H9 (cell line): ENCODE results near the gene ARHGEF33. TPM values are rescaled to one million over a fixed set of nuclear protein-coding genes. Genes with fewer than 3 reads are reported as not detected.

ENCODE experiments used
- DNase-seq: peaks from one replicate; pipeline ENCODE4 v3.0.0-alpha.2; 2017
- H2AFZ ChIP-seq: one replicate; pipeline ENCODE4 v1.6.1; 2013; ENCODE audit warnings: mild to moderate bottlenecking, low read length, control low read depth, moderate library complexity
- H2AK5ac ChIP-seq: 2 replicates; pipeline ENCODE4 v1.6.1; 2013; ENCODE audit warnings: low read length, control low read depth, mixed read lengths; ENCODE audit not compliant: insufficient read length
- H2BK120ac ChIP-seq: one replicate; pipeline ENCODE4 v1.6.1; 2013; ENCODE audit warnings: low read depth, mild to moderate bottlenecking, low read length, control low read depth, inconsistent platforms; ENCODE audit not compliant: poor library complexity, severe bottlenecking
- H2BK12ac ChIP-seq: 2 replicates; pipeline ENCODE4 v1.6.1; 2013; ENCODE audit warnings: low read length, control low read depth, mixed read lengths, low read depth; ENCODE audit not compliant: insufficient read length
- H2BK15ac ChIP-seq: 2 replicates; pipeline ENCODE4 v1.6.1; 2013; ENCODE audit warnings: low read depth, low read length, control low read depth
- H2BK20ac ChIP-seq: one replicate; pipeline ENCODE4 v1.6.1; 2013; ENCODE audit warnings: low read depth, mild to moderate bottlenecking, low read length, control low read depth, inconsistent platforms; ENCODE audit not compliant: poor library complexity, severe bottlenecking
- H2BK5ac ChIP-seq: 2 replicates; pipeline ENCODE4 v1.6.1; 2013; ENCODE audit warnings: low read length, control low read depth, mixed read lengths; ENCODE audit not compliant: insufficient read length
- H3K14ac ChIP-seq: 2 replicates; pipeline ENCODE4 v1.6.1; 2013; ENCODE audit warnings: low read length, control low read depth; ENCODE audit not compliant: insufficient read depth
- H3K18ac ChIP-seq: 2 replicates; pipeline ENCODE4 v1.6.1; 2013; ENCODE audit warnings: low read depth, mild to moderate bottlenecking, mixed read lengths, low read length, control low read depth; ENCODE audit not compliant: insufficient read length
- H3K23ac ChIP-seq: 2 replicates; pipeline ENCODE4 v1.6.1; 2013; ENCODE audit warnings: low read length, control low read depth, mixed read lengths, low read depth; ENCODE audit not compliant: insufficient read length
- H3K23me2 ChIP-seq: 2 replicates; pipeline ENCODE4 v1.6.1; 2013; ENCODE audit warnings: low read depth, mild to moderate bottlenecking, mixed read lengths, low read length, control low read depth; ENCODE audit not compliant: insufficient read length, poor library complexity, severe bottlenecking
- H3K27ac ChIP-seq: 2 replicates; pipeline ENCODE4 v1.5.1; 2013; ENCODE audit warnings: low read length, control low read depth, mixed read lengths, low read depth; ENCODE audit not compliant: insufficient read length
- H3K27me3 ChIP-seq: 2 replicates; pipeline ENCODE4 v1.6.1; 2013; ENCODE audit warnings: low read length, control low read depth, inconsistent platforms; ENCODE audit not compliant: insufficient read depth
- H3K4ac ChIP-seq: 2 replicates; pipeline ENCODE4 v1.6.1; 2013; ENCODE audit warnings: low read depth, mild to moderate bottlenecking, control low read depth, inconsistent platforms, low read length, moderate library complexity
- H3K4me1 ChIP-seq: 2 replicates; pipeline ENCODE4 v1.6.1; 2013; ENCODE audit warnings: low read length, control low read depth, inconsistent platforms; ENCODE audit not compliant: insufficient read depth
- H3K4me2 ChIP-seq: 2 replicates; pipeline ENCODE4 v1.6.1; 2013; ENCODE audit warnings: low read length, control low read depth, mixed read lengths; ENCODE audit not compliant: insufficient read length, insufficient read depth
- H3K56ac ChIP-seq: 2 replicates; pipeline ENCODE4 v1.6.1; 2013; ENCODE audit warnings: low read depth, mild to moderate bottlenecking, mixed read lengths, low read length, control low read depth; ENCODE audit not compliant: insufficient read length
- H3K79me1 ChIP-seq: 2 replicates; pipeline ENCODE4 v1.6.1; 2013; ENCODE audit warnings: low read depth, mild to moderate bottlenecking, moderate library complexity, low read length, control low read depth, inconsistent platforms; ENCODE audit not compliant: insufficient read depth, poor library complexity, severe bottlenecking
- H3K79me2 ChIP-seq: 2 replicates; pipeline ENCODE4 v1.6.1; 2013; ENCODE audit warnings: low read length, control low read depth, inconsistent platforms; ENCODE audit not compliant: insufficient read depth
- H3K9ac ChIP-seq: 2 replicates; pipeline ENCODE4 v1.6.1; 2013; ENCODE audit warnings: low read length, control low read depth, mixed read lengths; ENCODE audit not compliant: insufficient read length; ENCODE audit errors: extremely low read depth
- H3K9me3 ChIP-seq: one replicate; pipeline ENCODE4 v1.6.1; 2013; ENCODE audit warnings: low read depth, low read length, inconsistent platforms; ENCODE audit not compliant: control insufficient read depth
- H3T11ph ChIP-seq: one replicate; pipeline ENCODE4 v1.6.1; 2013; ENCODE audit warnings: mild to moderate bottlenecking, low read length, control low read depth, inconsistent platforms
- H4K20me1 ChIP-seq: one replicate; pipeline ENCODE4 v1.6.1; 2013; ENCODE audit not compliant: control insufficient read depth, insufficient read length, insufficient read depth
- H4K5ac ChIP-seq: 2 replicates; pipeline ENCODE4 v1.6.1; 2013; ENCODE audit warnings: low read depth, mild to moderate bottlenecking, mixed read lengths, low read length, control low read depth; ENCODE audit not compliant: insufficient read length
- H4K8ac ChIP-seq: replicated peaks from 2 replicates; pipeline ENCODE4 v1.6.1; 2013; ENCODE audit warnings: low read length, control low read depth, mixed read lengths, low read depth; ENCODE audit not compliant: insufficient read length
- H4K91ac ChIP-seq: 2 replicates; pipeline ENCODE4 v1.6.1; 2013; ENCODE audit warnings: low read depth, mild to moderate bottlenecking, moderate library complexity, mixed read lengths, low read length, control low read depth; ENCODE audit not compliant: insufficient read length
- H3K27ac Mint-ChIP-seq, 3 experiments: 2 replicates in 2 of 3; 3 replicates in 1 of 3; pipeline ENCODE4 v1.8.0; 2020 to 2021; ENCODE audit warnings: mixed read lengths in 3 of 3, mild to moderate bottlenecking in 1 of 3, moderate library complexity in 1 of 3
- H3K27me3 Mint-ChIP-seq: 2 replicates; pipeline ENCODE4 v1.8.0; 2021; ENCODE audit warnings: low read depth, mild to moderate bottlenecking, moderate library complexity, mixed read lengths
- H3K36me3 Mint-ChIP-seq, 3 experiments: 2 replicates in 2 of 3; 3 replicates in 1 of 3; pipeline ENCODE4 v1.8.0; 2020 to 2021; ENCODE audit warnings: low read depth in 3 of 3, mixed read lengths in 3 of 3; ENCODE audit not compliant: insufficient read depth in 1 of 3
- H3K4me1 Mint-ChIP-seq, 2 experiments: 2 replicates each; pipeline ENCODE4 v1.8.0; 2020; ENCODE audit warnings: mixed read lengths in 2 of 2
- H3K4me3 Mint-ChIP-seq, 2 experiments: 2 replicates in 1 of 2; 3 replicates in 1 of 2; pipeline ENCODE4 v1.8.0; 2020 to 2021; ENCODE audit warnings: mild to moderate bottlenecking in 2 of 2, mixed read lengths in 2 of 2, moderate library complexity in 1 of 2
- H3K9me3 Mint-ChIP-seq, 2 experiments: 2 replicates in 1 of 2; 3 replicates in 1 of 2; pipeline ENCODE4 v1.8.0; 2020; ENCODE audit warnings: mild to moderate bottlenecking in 2 of 2, mixed read lengths in 2 of 2, moderate library complexity in 1 of 2
- WGBS: extraction: QIAGEN DNeasy Blood & Tissue Kit; methylation state at CpG from one replicate; pipeline ENCODE4 v1.1.7; 2013; ENCODE audit warnings: missing lambda C conversion rate, low lambda C conversion rate, mixed read lengths; ENCODE audit not compliant: insufficient read length; ENCODE audit errors: extremely low coverage; 5-methylcytosine and 5-hydroxymethylcytosine counted together
- total RNA-seq: library from RNA; stranded (reverse); gene quantifications from 2 replicates; pipeline ENCODE4 v1.2.1, GENCODE V29; 2021
- TF ChIP-seq, protein P1 (sequence below): fragments of 200-600 bp; sonication (generic); conservative IDR thresholded peaks from 3 replicates; pipeline ENCODE4 v1.8.0; 2021; ENCODE audit warnings: antibody characterized with exemption, mild to moderate bottlenecking

The ARHGEF33 gene
- total RNA-seq, 1 experiment from 2014 or later: 0.92 TPM

DNA sequence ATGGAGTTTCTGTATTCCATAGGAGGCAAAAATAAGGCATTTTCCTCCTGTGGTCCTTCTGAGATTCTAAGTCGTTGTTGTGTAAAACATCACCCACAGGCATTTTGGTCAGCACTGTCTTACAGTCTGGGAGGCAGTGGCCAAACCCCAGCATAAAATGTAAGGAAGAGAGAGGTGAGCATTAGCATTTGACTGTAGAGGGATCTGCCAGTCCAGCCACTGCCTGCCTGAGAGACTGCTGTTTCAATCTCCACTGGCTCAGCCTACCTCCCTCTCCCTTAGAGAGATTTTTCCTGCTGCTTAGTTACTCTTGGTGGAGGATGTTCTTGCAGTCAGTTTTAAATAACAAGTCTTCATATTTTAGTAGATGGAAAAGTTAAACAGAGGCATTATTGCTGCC, 77.0 kb downstream of the ARHGEF33 start:
- Histone ChIP-seq H2BK15ac (no peak overlapping the region), H2BK120ac (no peak overlapping the region), H2AFZ (no peak overlapping the region), H3K79me1 (no peaks in the 10 kb centered on the region), H4K5ac (no peak overlapping the region), H3K56ac (no peak overlapping the region), H3T11ph (no peak overlapping the region), H3K4ac (no peak overlapping the region), H4K8ac (no peak overlapping the region), H3K14ac (no peak overlapping the region), H3K9ac (no peak overlapping the region), H4K91ac (no peak overlapping the region), H3K23me2 (no peaks in the 10 kb centered on the region), H3K79me2 (no peaks in the 10 kb centered on the region), H3K4me2 (no peak overlapping the region), H4K20me1 (no peaks in the 10 kb centered on the region), H2AK5ac (no peak overlapping the region), H2BK20ac (no peak overlapping the region), H2BK5ac (no peak overlapping the region), H2BK12ac (no peak overlapping the region), H3K23ac (no peak overlapping the region), H3K9me3 (no peaks in the 10 kb centered on the region), H3K27ac (no peak overlapping the region), H3K4me1 (peaks cover 7% of the 10 kb centered on the region), H3K18ac (no peak overlapping the region), H3K27me3 (no peaks in the 10 kb centered on the region)
- no peak overlapping the region; a peak in 1 of 7 replicates for H3K27ac Mint-ChIP-seq
- no peak for DNase-seq
- H3K9me3 Mint-ChIP-seq: no peaks in the 10 kb centered on the region; a peak in 1 of 5 replicates
- H3K4me1 Mint-ChIP-seq: peaks cover 13 to 14% of the 10 kb centered on the region in 2 experiments
- TF ChIP-seq, protein P1, sequence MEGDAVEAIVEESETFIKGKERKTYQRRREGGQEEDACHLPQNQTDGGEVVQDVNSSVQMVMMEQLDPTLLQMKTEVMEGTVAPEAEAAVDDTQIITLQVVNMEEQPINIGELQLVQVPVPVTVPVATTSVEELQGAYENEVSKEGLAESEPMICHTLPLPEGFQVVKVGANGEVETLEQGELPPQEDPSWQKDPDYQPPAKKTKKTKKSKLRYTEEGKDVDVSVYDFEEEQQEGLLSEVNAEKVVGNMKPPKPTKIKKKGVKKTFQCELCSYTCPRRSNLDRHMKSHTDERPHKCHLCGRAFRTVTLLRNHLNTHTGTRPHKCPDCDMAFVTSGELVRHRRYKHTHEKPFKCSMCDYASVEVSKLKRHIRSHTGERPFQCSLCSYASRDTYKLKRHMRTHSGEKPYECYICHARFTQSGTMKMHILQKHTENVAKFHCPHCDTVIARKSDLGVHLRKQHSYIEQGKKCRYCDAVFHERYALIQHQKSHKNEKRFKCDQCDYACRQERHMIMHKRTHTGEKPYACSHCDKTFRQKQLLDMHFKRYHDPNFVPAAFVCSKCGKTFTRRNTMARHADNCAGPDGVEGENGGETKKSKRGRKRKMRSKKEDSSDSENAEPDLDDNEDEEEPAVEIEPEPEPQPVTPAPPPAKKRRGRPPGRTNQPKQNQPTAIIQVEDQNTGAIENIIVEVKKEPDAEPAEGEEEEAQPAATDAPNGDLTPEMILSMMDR: no peak
- H3K27me3 Mint-ChIP-seq: no peaks in the 10 kb centered on the region
- H3K4me3 Mint-ChIP-seq: no peak overlapping the region
- peaks cover 0 to 6% (median 0%) of the 10 kb centered on the region in 3 experiments; a peak in 2 of 7 replicates for H3K36me3 Mint-ChIP-seq
- WGBS: no CpG with 5 or more reads among the region's 1 CpG
